H9 (cell line): ENCODE data around the gene MOCS3. TPM values are rescaled to one million over a fixed set of nuclear protein-coding genes. Genes with fewer than 3 reads are reported as not detected.

Experiments
- DNase-seq: peaks from one replicate; pipeline ENCODE4 v3.0.0-alpha.2; 2017
- H2AFZ ChIP-seq: one replicate; pipeline ENCODE4 v1.6.1; 2013; ENCODE audit warnings: mild to moderate bottlenecking, low read length, control low read depth, moderate library complexity
- H2AK5ac ChIP-seq: 2 replicates; pipeline ENCODE4 v1.6.1; 2013; ENCODE audit warnings: low read length, control low read depth, mixed read lengths; ENCODE audit not compliant: insufficient read length
- H2BK120ac ChIP-seq: one replicate; pipeline ENCODE4 v1.6.1; 2013; ENCODE audit warnings: low read depth, mild to moderate bottlenecking, low read length, control low read depth, inconsistent platforms; ENCODE audit not compliant: poor library complexity, severe bottlenecking
- H2BK12ac ChIP-seq: 2 replicates; pipeline ENCODE4 v1.6.1; 2013; ENCODE audit warnings: low read length, control low read depth, mixed read lengths, low read depth; ENCODE audit not compliant: insufficient read length
- H2BK15ac ChIP-seq: 2 replicates; pipeline ENCODE4 v1.6.1; 2013; ENCODE audit warnings: low read depth, low read length, control low read depth
- H2BK20ac ChIP-seq: one replicate; pipeline ENCODE4 v1.6.1; 2013; ENCODE audit warnings: low read depth, mild to moderate bottlenecking, low read length, control low read depth, inconsistent platforms; ENCODE audit not compliant: poor library complexity, severe bottlenecking
- H2BK5ac ChIP-seq: 2 replicates; pipeline ENCODE4 v1.6.1; 2013; ENCODE audit warnings: low read length, control low read depth, mixed read lengths; ENCODE audit not compliant: insufficient read length
- H3K14ac ChIP-seq: 2 replicates; pipeline ENCODE4 v1.6.1; 2013; ENCODE audit warnings: low read length, control low read depth; ENCODE audit not compliant: insufficient read depth
- H3K18ac ChIP-seq: 2 replicates; pipeline ENCODE4 v1.6.1; 2013; ENCODE audit warnings: low read depth, mild to moderate bottlenecking, mixed read lengths, low read length, control low read depth; ENCODE audit not compliant: insufficient read length
- H3K23ac ChIP-seq: 2 replicates; pipeline ENCODE4 v1.6.1; 2013; ENCODE audit warnings: low read length, control low read depth, mixed read lengths, low read depth; ENCODE audit not compliant: insufficient read length
- H3K23me2 ChIP-seq: 2 replicates; pipeline ENCODE4 v1.6.1; 2013; ENCODE audit warnings: low read depth, mild to moderate bottlenecking, mixed read lengths, low read length, control low read depth; ENCODE audit not compliant: insufficient read length, poor library complexity, severe bottlenecking
- H3K27ac ChIP-seq: 2 replicates; pipeline ENCODE4 v1.5.1; 2013; ENCODE audit warnings: low read length, control low read depth, mixed read lengths, low read depth; ENCODE audit not compliant: insufficient read length
- H3K27me3 ChIP-seq: 2 replicates; pipeline ENCODE4 v1.6.1; 2013; ENCODE audit warnings: low read length, control low read depth, inconsistent platforms; ENCODE audit not compliant: insufficient read depth
- H3K4ac ChIP-seq: 2 replicates; pipeline ENCODE4 v1.6.1; 2013; ENCODE audit warnings: low read depth, mild to moderate bottlenecking, control low read depth, inconsistent platforms, low read length, moderate library complexity
- H3K4me1 ChIP-seq: 2 replicates; pipeline ENCODE4 v1.6.1; 2013; ENCODE audit warnings: low read length, control low read depth, inconsistent platforms; ENCODE audit not compliant: insufficient read depth
- H3K4me2 ChIP-seq: 2 replicates; pipeline ENCODE4 v1.6.1; 2013; ENCODE audit warnings: low read length, control low read depth, mixed read lengths; ENCODE audit not compliant: insufficient read length, insufficient read depth
- H3K56ac ChIP-seq: 2 replicates; pipeline ENCODE4 v1.6.1; 2013; ENCODE audit warnings: low read depth, mild to moderate bottlenecking, mixed read lengths, low read length, control low read depth; ENCODE audit not compliant: insufficient read length
- H3K79me1 ChIP-seq: 2 replicates; pipeline ENCODE4 v1.6.1; 2013; ENCODE audit warnings: low read depth, mild to moderate bottlenecking, moderate library complexity, low read length, control low read depth, inconsistent platforms; ENCODE audit not compliant: insufficient read depth, poor library complexity, severe bottlenecking
- H3K79me2 ChIP-seq: 2 replicates; pipeline ENCODE4 v1.6.1; 2013; ENCODE audit warnings: low read length, control low read depth, inconsistent platforms; ENCODE audit not compliant: insufficient read depth
- H3K9ac ChIP-seq: 2 replicates; pipeline ENCODE4 v1.6.1; 2013; ENCODE audit warnings: low read length, control low read depth, mixed read lengths; ENCODE audit not compliant: insufficient read length; ENCODE audit errors: extremely low read depth
- H3K9me3 ChIP-seq: one replicate; pipeline ENCODE4 v1.6.1; 2013; ENCODE audit warnings: low read depth, low read length, inconsistent platforms; ENCODE audit not compliant: control insufficient read depth
- H3T11ph ChIP-seq: one replicate; pipeline ENCODE4 v1.6.1; 2013; ENCODE audit warnings: mild to moderate bottlenecking, low read length, control low read depth, inconsistent platforms
- H4K20me1 ChIP-seq: one replicate; pipeline ENCODE4 v1.6.1; 2013; ENCODE audit not compliant: control insufficient read depth, insufficient read length, insufficient read depth
- H4K5ac ChIP-seq: 2 replicates; pipeline ENCODE4 v1.6.1; 2013; ENCODE audit warnings: low read depth, mild to moderate bottlenecking, mixed read lengths, low read length, control low read depth; ENCODE audit not compliant: insufficient read length
- H4K8ac ChIP-seq: replicated peaks from 2 replicates; pipeline ENCODE4 v1.6.1; 2013; ENCODE audit warnings: low read length, control low read depth, mixed read lengths, low read depth; ENCODE audit not compliant: insufficient read length
- H4K91ac ChIP-seq: 2 replicates; pipeline ENCODE4 v1.6.1; 2013; ENCODE audit warnings: low read depth, mild to moderate bottlenecking, moderate library complexity, mixed read lengths, low read length, control low read depth; ENCODE audit not compliant: insufficient read length
- H3K27ac Mint-ChIP-seq, 3 experiments: 2 replicates in 2 of 3; 3 replicates in 1 of 3; pipeline ENCODE4 v1.8.0; 2020 to 2021; ENCODE audit warnings: mixed read lengths in 3 of 3, mild to moderate bottlenecking in 1 of 3, moderate library complexity in 1 of 3
- H3K27me3 Mint-ChIP-seq: 2 replicates; pipeline ENCODE4 v1.8.0; 2021; ENCODE audit warnings: low read depth, mild to moderate bottlenecking, moderate library complexity, mixed read lengths
- H3K36me3 Mint-ChIP-seq, 3 experiments: 2 replicates in 2 of 3; 3 replicates in 1 of 3; pipeline ENCODE4 v1.8.0; 2020 to 2021; ENCODE audit warnings: low read depth in 3 of 3, mixed read lengths in 3 of 3; ENCODE audit not compliant: insufficient read depth in 1 of 3
- H3K4me1 Mint-ChIP-seq, 2 experiments: 2 replicates each; pipeline ENCODE4 v1.8.0; 2020; ENCODE audit warnings: mixed read lengths in 2 of 2
- H3K4me3 Mint-ChIP-seq, 2 experiments: 2 replicates in 1 of 2; 3 replicates in 1 of 2; pipeline ENCODE4 v1.8.0; 2020 to 2021; ENCODE audit warnings: mild to moderate bottlenecking in 2 of 2, mixed read lengths in 2 of 2, moderate library complexity in 1 of 2
- H3K9me3 Mint-ChIP-seq, 2 experiments: 2 replicates in 1 of 2; 3 replicates in 1 of 2; pipeline ENCODE4 v1.8.0; 2020; ENCODE audit warnings: mild to moderate bottlenecking in 2 of 2, mixed read lengths in 2 of 2, moderate library complexity in 1 of 2
- CTCF ChIP-seq: fragments of 200-600 bp; sonication (generic); conservative IDR thresholded peaks from 3 replicates; pipeline ENCODE4 v1.8.0; 2021; ENCODE audit warnings: antibody characterized with exemption, mild to moderate bottlenecking
- WGBS: extraction: QIAGEN DNeasy Blood & Tissue Kit; methylation state at CpG from one replicate; pipeline ENCODE4 v1.1.7; 2013; ENCODE audit warnings: missing lambda C conversion rate, low lambda C conversion rate, mixed read lengths; ENCODE audit not compliant: insufficient read length; ENCODE audit errors: extremely low coverage; 5-methylcytosine and 5-hydroxymethylcytosine counted together
- total RNA-seq: library from RNA; stranded (reverse); gene quantifications from 2 replicates; pipeline ENCODE4 v1.2.1, GENCODE V29; 2021

MOCS3 gene
- total RNA-seq, 1 experiment from 2014 or later: 9.0 TPM

GRCh38 chr20:51009303-51010042 is 50.9 kb downstream of the MOCS3 start:
- no peaks in the 10 kb centered on the region for H3K27me3 Mint-ChIP-seq
- Histone ChIP-seq H3K18ac (no peak overlapping the region), H3K56ac (no peak overlapping the region), H3K4ac (no peak overlapping the region), H3K23ac (no peak overlapping the region), H2BK120ac (no peak overlapping the region), H3K4me1 (0 out of 2 replicates have a peak, but pooled peaks cover under 1% of the 10 kb centered on the region), H4K91ac (no peak overlapping the region), H3K9me3 (no peaks in the 10 kb centered on the region), H3K79me2 (no peaks in the 10 kb centered on the region), H2BK15ac (no peak overlapping the region), H4K5ac (no peak overlapping the region), H2AK5ac (no peak overlapping the region), H3K27me3 (no peaks in the 10 kb centered on the region), H3K9ac (no peak overlapping the region), H3T11ph (no peak overlapping the region), H3K14ac (no peak overlapping the region), H3K27ac (no peak overlapping the region), H4K8ac (no peak overlapping the region), H4K20me1 (no peaks in the 10 kb centered on the region), H3K79me1 (no peaks in the 10 kb centered on the region), H2AFZ (no peak overlapping the region), H2BK12ac (no peak overlapping the region), H3K4me2 (no peak overlapping the region), H2BK20ac (no peak overlapping the region), H2BK5ac (no peak overlapping the region), H3K23me2 (no peaks in the 10 kb centered on the region)
- WGBS: no CpG with 5 or more reads among the region's 58 CpGs
- H3K36me3 Mint-ChIP-seq: peaks cover 13 to 16% (median 14%) of the 10 kb centered on the region in 3 experiments; a peak in 6 of 7 replicates
- H3K4me3 Mint-ChIP-seq: no peak overlapping the region
- H3K4me1 Mint-ChIP-seq: peaks cover 9 to 10% of the 10 kb centered on the region in 2 experiments
- no peak for DNase-seq
- peak overlapping the region in 1 of 3 experiments; percentile 46; a peak in 3 of 7 replicates for H3K27ac Mint-ChIP-seq
- no peak for TF ChIP-seq CTCF
- H3K9me3 Mint-ChIP-seq: no peaks in the 10 kb centered on the region
